ENCODE measurements around the gene TMEM143. TPM values are rescaled to one million over a fixed set of nuclear protein-coding genes. Genes with fewer than 3 reads are reported as not detected.
A peak's percentile ranks its signal among the peaks of the same experiment; 100 is the strongest.
"Not testable (repeated sequence)": the region's sequence is repeated elsewhere in the genome, so short reads cannot be mapped to it uniquely, and the experiment has no call there.

Gene TMEM143
- total RNA-seq, 1 donor, result 4.3 TPM

- H2AFZ ChIP-seq (ENCODE audit: low read length), result no peak overlapping the region
- H3K9me3 ChIP-seq (ENCODE audit: low read depth, low read length), result no peaks in the 10 kb centered on the region
- no peaks in the 10 kb centered on the region for H3K36me3 ChIP-seq (ENCODE audit: insufficient read depth, low read length)
- H4K20me1 ChIP-seq (ENCODE audit: insufficient read depth, low read length), result no peaks in the 10 kb centered on the region
- peak; percentile 46 for DNase-seq (ENCODE audit: insufficient read length, low spot score, missing footprints)
- H3K4me1 ChIP-seq (ENCODE audit: insufficient read depth, low read length), result peaks cover 18% of the 10 kb centered on the region
- no peak overlapping the region for H3K27ac ChIP-seq (ENCODE audit: low read depth, low read length)
- no peaks in the 10 kb centered on the region for H3K27me3 ChIP-seq (ENCODE audit: insufficient read depth, low read length)
- no peak overlapping the region for H3K4me3 ChIP-seq (ENCODE audit: insufficient read depth, low read length)
- no peak for TF ChIP-seq CTCF (IDR thresholded peaks at IDR 0.05; ENCODE audit: extremely low read depth, low read depth, low read length)
- H3K4me2 ChIP-seq (ENCODE audit: insufficient read depth, low read length), result no peak overlapping the region
- H3K79me2 ChIP-seq (ENCODE audit: insufficient read depth, low read length), result no peaks in the 10 kb centered on the region
These were observed 45.3 kb downstream of the TMEM143 start for GRCh38 chr19:48318286-48318987.

GRCh38 chr19:48317708-48317960 lies 46.1 kb downstream of the TMEM143 start:
- not testable (repeated sequence) for H3K27me3 ChIP-seq (ENCODE audit: insufficient read depth, low read length); DNase-seq (ENCODE audit: insufficient read length, low spot score, missing footprints); H3K4me3 ChIP-seq (ENCODE audit: insufficient read depth, low read length); H3K79me2 ChIP-seq (ENCODE audit: insufficient read depth, low read length); H2AFZ ChIP-seq (ENCODE audit: low read length); H3K27ac ChIP-seq (ENCODE audit: low read depth, low read length); H4K20me1 ChIP-seq (ENCODE audit: insufficient read depth, low read length); H3K4me2 ChIP-seq (ENCODE audit: insufficient read depth, low read length); H3K9me3 ChIP-seq (ENCODE audit: low read depth, low read length); H3K36me3 ChIP-seq (ENCODE audit: insufficient read depth, low read length)
- peaks cover 14% of the 10 kb centered on the region for H3K4me1 ChIP-seq (ENCODE audit: insufficient read depth, low read length)

- H3K4me3 ChIP-seq (ENCODE audit: insufficient read depth, low read length), result no peak overlapping the region
- TF ChIP-seq CTCF (IDR thresholded peaks at IDR 0.05; ENCODE audit: extremely low read depth, low read depth, low read length), result no peak
- H2AFZ ChIP-seq (ENCODE audit: low read length), result no peak overlapping the region
- no peak overlapping the region for H3K4me2 ChIP-seq (ENCODE audit: insufficient read depth, low read length)
- H4K20me1 ChIP-seq (ENCODE audit: insufficient read depth, low read length), result no peaks in the 10 kb centered on the region
- peaks cover 4% of the 10 kb centered on the region for H3K4me1 ChIP-seq (ENCODE audit: insufficient read depth, low read length)
- H3K9me3 ChIP-seq (ENCODE audit: low read depth, low read length), result no peaks in the 10 kb centered on the region
- H3K36me3 ChIP-seq (ENCODE audit: insufficient read depth, low read length), result no peaks in the 10 kb centered on the region
- H3K27ac ChIP-seq (ENCODE audit: low read depth, low read length), result no peak overlapping the region
- H3K27me3 ChIP-seq (ENCODE audit: insufficient read depth, low read length), result no peaks in the 10 kb centered on the region
- H3K79me2 ChIP-seq (ENCODE audit: insufficient read depth, low read length), result no peaks in the 10 kb centered on the region
- DNase-seq (ENCODE audit: insufficient read length, low spot score, missing footprints), result no peak
These were observed 48.0 kb downstream of the TMEM143 start for GRCh38 chr19:48315712-48316111.

DNA sequence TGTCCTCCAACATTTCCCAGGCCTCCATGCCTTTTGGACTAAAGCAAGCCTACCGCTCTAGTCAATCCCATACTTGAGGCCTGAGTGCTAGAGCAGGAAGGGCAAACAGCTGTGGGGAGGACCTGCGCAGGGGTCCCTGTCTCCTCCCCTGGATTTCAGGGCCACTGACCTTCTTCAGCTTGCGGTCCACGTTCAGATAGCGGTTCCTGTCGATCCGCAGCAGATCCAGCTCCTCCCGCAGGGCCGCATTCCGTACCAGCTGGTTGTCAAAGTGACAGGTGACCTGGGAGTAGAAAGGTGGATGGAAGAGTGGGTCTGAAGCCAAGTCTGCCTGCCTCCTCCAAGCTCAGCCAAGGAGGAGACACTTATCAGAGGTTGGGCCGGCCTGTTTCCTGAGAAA lies 52.4 kb downstream of the TMEM143 start:
- no peak overlapping the region for H3K27ac ChIP-seq (ENCODE audit: low read depth, low read length)
- no peak for TF ChIP-seq CTCF (IDR thresholded peaks at IDR 0.05; ENCODE audit: extremely low read depth, low read depth, low read length)

More for the DNA sequence above, 52.4 kb downstream of the TMEM143 start:
- Histone ChIP-seq H3K79me2 (ENCODE audit: insufficient read depth, low read length) (no peaks in the 10 kb centered on the region), H3K27me3 (ENCODE audit: insufficient read depth, low read length) (no peaks in the 10 kb centered on the region), H3K36me3 (ENCODE audit: insufficient read depth, low read length) (no peaks in the 10 kb centered on the region), H3K4me2 (ENCODE audit: insufficient read depth, low read length) (no peak overlapping the region), H4K20me1 (ENCODE audit: insufficient read depth, low read length) (no peaks in the 10 kb centered on the region), H3K9me3 (ENCODE audit: low read depth, low read length) (no peaks in the 10 kb centered on the region), H2AFZ (ENCODE audit: low read length) (no peak overlapping the region), H3K4me1 (ENCODE audit: insufficient read depth, low read length) (no peaks in the 10 kb centered on the region), H3K4me3 (ENCODE audit: insufficient read depth, low read length) (no peak overlapping the region)
- peak; percentile 30 for DNase-seq (ENCODE audit: insufficient read length, low spot score, missing footprints)

Data from osteoblast (primary cell).